H1 (cell line): ENCODE results near the gene CNPY2. TPM values are rescaled to one million over a fixed set of nuclear protein-coding genes. Genes with fewer than 3 reads are reported as not detected.

Source experiments
- HDAC2 ChIP-seq, 2 experiments: fragments of 300-600 bp in 1 of 2; sonication (generic) in 1 of 2; IDR thresholded peaks; 2 replicates each; pipeline ENCODE4 v1.6.1; 2011 to 2012; ENCODE audit warnings: low read depth in 2 of 2, low read length in 2 of 2, mild to moderate bottlenecking in 2 of 2, moderate library complexity in 2 of 2, borderline replicate concordance in 1 of 2, inconsistent platforms in 1 of 2
- POLR2A ChIP-seq, 2 experiments: IDR thresholded peaks; 1 replicate in 1 of 2; 2 replicates in 1 of 2; pipeline ENCODE4 v1.6.1; 2011; ENCODE audit warnings: low read depth in 2 of 2, low read length in 2 of 2, mild to moderate bottlenecking in 2 of 2; ENCODE audit errors: control extremely low read depth in 1 of 2
- SAP30 ChIP-seq: fragments of 300-600 bp; sonication (generic); IDR thresholded peaks from 2 replicates; pipeline ENCODE4 v1.7.1; 2012; ENCODE audit warnings: low read length, moderate library complexity, mild to moderate bottlenecking, inconsistent platforms; ENCODE audit not compliant: insufficient read depth, insufficient replicate concordance
- polyA plus RNA-seq, 7 experiments: library from polyadenylated mRNA; depleted of rRNA in 3 of 7; stranded (reverse) in 5 of 7; unstranded in 2 of 7; fragments of >200 nt in 5 of 7; fragments of 200-250 nt in 2 of 7; gene quantifications; 1 replicate in 5 of 7; 2 replicates in 1 of 7; 4 replicates in 1 of 7; pipeline versions ENCODE4 v1.2.1 to v1.2.3, GENCODE V29; 2011 to 2013; ENCODE audit warnings: missing spikeins in 2 of 7, mixed read lengths in 2 of 7
- total RNA-seq: library from RNA; stranded (reverse); fragmentation: NEBNext Ultra II Directional; extraction: Animal tissue kit (Norgen Biotek cat#: 25700); gene quantifications from 2 replicates; pipeline ENCODE4 v1.2.1, GENCODE V29; 2021
- TF ChIP-seq, protein P1 (sequence below): fragments of 300-600 bp; sonication (generic); IDR thresholded peaks from 2 replicates; pipeline ENCODE4 v1.7.1; 2012; ENCODE audit warnings: low read length, moderate library complexity, mild to moderate bottlenecking, inconsistent platforms; ENCODE audit not compliant: insufficient replicate concordance
- TF ChIP-seq, protein P2 (sequence below): IDR thresholded peaks from 2 replicates; pipeline ENCODE4 v1.6.1; 2012; ENCODE audit warnings: inconsistent platforms
- TF ChIP-seq, protein P3 (sequence below): IDR thresholded peaks from 2 replicates; pipeline ENCODE4 v1.6.1; 2011; ENCODE audit warnings: low read length, improper control_type of control experiment
- TF ChIP-seq, protein P4 (sequence below): IDR thresholded peaks from 2 replicates; pipeline ENCODE4 v1.6.1; 2012; ENCODE audit warnings: low read length, inconsistent platforms

The CNPY2 gene
- total and polyA plus RNA-seq, 2 of the 8 experiments (the other 6 are each of a cell fraction or from before 2014, with no cell fraction given) = 203 to 281 TPM

DNA sequence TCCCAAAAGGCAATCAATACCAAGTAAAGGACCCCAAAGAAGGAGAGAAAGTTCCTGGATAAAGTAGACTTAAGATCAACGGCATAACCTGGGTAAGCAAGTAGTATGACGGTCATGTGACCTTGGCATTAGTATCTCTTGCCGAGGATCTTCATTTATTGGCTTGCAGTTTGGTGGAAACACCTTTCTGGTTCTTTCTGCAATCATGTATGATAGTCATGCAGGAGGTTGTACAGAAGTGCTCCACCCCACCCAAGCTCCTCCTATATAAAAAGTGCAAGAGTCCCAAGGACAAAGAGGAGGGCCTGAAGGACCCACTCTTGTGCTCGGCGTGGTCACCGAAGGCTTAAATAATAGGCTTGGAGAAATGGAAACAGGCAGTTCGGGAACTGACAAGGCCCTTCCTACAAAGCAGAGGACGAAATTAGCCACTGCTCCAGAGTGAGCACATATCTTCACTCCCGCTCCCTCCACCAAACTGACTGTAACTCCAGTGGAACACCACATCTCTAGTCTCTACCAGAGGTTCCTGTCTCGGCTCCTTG is 16.4 kb downstream of the CNPY2 start (continued):
- TF ChIP-seq, protein P1, sequence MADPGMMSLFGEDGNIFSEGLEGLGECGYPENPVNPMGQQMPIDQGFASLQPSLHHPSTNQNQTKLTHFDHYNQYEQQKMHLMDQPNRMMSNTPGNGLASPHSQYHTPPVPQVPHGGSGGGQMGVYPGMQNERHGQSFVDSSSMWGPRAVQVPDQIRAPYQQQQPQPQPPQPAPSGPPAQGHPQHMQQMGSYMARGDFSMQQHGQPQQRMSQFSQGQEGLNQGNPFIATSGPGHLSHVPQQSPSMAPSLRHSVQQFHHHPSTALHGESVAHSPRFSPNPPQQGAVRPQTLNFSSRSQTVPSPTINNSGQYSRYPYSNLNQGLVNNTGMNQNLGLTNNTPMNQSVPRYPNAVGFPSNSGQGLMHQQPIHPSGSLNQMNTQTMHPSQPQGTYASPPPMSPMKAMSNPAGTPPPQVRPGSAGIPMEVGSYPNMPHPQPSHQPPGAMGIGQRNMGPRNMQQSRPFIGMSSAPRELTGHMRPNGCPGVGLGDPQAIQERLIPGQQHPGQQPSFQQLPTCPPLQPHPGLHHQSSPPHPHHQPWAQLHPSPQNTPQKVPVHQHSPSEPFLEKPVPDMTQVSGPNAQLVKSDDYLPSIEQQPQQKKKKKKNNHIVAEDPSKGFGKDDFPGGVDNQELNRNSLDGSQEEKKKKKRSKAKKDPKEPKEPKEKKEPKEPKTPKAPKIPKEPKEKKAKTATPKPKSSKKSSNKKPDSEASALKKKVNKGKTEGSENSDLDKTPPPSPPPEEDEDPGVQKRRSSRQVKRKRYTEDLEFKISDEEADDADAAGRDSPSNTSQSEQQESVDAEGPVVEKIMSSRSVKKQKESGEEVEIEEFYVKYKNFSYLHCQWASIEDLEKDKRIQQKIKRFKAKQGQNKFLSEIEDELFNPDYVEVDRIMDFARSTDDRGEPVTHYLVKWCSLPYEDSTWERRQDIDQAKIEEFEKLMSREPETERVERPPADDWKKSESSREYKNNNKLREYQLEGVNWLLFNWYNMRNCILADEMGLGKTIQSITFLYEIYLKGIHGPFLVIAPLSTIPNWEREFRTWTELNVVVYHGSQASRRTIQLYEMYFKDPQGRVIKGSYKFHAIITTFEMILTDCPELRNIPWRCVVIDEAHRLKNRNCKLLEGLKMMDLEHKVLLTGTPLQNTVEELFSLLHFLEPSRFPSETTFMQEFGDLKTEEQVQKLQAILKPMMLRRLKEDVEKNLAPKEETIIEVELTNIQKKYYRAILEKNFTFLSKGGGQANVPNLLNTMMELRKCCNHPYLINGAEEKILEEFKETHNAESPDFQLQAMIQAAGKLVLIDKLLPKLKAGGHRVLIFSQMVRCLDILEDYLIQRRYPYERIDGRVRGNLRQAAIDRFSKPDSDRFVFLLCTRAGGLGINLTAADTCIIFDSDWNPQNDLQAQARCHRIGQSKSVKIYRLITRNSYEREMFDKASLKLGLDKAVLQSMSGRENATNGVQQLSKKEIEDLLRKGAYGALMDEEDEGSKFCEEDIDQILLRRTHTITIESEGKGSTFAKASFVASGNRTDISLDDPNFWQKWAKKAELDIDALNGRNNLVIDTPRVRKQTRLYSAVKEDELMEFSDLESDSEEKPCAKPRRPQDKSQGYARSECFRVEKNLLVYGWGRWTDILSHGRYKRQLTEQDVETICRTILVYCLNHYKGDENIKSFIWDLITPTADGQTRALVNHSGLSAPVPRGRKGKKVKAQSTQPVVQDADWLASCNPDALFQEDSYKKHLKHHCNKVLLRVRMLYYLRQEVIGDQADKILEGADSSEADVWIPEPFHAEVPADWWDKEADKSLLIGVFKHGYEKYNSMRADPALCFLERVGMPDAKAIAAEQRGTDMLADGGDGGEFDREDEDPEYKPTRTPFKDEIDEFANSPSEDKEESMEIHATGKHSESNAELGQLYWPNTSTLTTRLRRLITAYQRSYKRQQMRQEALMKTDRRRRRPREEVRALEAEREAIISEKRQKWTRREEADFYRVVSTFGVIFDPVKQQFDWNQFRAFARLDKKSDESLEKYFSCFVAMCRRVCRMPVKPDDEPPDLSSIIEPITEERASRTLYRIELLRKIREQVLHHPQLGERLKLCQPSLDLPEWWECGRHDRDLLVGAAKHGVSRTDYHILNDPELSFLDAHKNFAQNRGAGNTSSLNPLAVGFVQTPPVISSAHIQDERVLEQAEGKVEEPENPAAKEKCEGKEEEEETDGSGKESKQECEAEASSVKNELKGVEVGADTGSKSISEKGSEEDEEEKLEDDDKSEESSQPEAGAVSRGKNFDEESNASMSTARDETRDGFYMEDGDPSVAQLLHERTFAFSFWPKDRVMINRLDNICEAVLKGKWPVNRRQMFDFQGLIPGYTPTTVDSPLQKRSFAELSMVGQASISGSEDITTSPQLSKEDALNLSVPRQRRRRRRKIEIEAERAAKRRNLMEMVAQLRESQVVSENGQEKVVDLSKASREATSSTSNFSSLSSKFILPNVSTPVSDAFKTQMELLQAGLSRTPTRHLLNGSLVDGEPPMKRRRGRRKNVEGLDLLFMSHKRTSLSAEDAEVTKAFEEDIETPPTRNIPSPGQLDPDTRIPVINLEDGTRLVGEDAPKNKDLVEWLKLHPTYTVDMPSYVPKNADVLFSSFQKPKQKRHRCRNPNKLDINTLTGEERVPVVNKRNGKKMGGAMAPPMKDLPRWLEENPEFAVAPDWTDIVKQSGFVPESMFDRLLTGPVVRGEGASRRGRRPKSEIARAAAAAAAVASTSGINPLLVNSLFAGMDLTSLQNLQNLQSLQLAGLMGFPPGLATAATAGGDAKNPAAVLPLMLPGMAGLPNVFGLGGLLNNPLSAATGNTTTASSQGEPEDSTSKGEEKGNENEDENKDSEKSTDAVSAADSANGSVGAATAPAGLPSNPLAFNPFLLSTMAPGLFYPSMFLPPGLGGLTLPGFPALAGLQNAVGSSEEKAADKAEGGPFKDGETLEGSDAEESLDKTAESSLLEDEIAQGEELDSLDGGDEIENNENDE = no peak
- TF ChIP-seq SAP30 = peak; percentile 42
- TF ChIP-seq, protein P2, sequence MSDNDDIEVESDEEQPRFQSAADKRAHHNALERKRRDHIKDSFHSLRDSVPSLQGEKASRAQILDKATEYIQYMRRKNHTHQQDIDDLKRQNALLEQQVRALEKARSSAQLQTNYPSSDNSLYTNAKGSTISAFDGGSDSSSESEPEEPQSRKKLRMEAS = no peak
- TF ChIP-seq, protein P3, sequence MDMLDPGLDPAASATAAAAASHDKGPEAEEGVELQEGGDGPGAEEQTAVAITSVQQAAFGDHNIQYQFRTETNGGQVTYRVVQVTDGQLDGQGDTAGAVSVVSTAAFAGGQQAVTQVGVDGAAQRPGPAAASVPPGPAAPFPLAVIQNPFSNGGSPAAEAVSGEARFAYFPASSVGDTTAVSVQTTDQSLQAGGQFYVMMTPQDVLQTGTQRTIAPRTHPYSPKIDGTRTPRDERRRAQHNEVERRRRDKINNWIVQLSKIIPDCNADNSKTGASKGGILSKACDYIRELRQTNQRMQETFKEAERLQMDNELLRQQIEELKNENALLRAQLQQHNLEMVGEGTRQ = peak; percentile 54; the same call in 1 of the 2 replicates
- TF ChIP-seq, protein P4, sequence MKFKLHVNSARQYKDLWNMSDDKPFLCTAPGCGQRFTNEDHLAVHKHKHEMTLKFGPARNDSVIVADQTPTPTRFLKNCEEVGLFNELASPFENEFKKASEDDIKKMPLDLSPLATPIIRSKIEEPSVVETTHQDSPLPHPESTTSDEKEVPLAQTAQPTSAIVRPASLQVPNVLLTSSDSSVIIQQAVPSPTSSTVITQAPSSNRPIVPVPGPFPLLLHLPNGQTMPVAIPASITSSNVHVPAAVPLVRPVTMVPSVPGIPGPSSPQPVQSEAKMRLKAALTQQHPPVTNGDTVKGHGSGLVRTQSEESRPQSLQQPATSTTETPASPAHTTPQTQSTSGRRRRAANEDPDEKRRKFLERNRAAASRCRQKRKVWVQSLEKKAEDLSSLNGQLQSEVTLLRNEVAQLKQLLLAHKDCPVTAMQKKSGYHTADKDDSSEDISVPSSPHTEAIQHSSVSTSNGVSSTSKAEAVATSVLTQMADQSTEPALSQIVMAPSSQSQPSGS = no peak
- TF ChIP-seq POLR2A (IDR thresholded peaks at IDR 0.05; ENCODE audit: control extremely low read depth in 1 of 2, low read depth in 2 of 2, low read length in 2 of 2) = peak in 1 of 2 experiments; percentile 40; a peak in 1 of 3 replicates
- no peak for TF ChIP-seq HDAC2 (IDR thresholded peaks at IDR 0.05; ENCODE audit: borderline replicate concordance in 1 of 2, low read depth in 2 of 2, low read length in 2 of 2)
